HepG2 (cell line): ENCODE results near the gene CCN6. TPM values are rescaled to one million over a fixed set of nuclear protein-coding genes. Genes with fewer than 3 reads are reported as not detected.
A peak's percentile ranks its signal among the peaks of the same experiment; 100 is the strongest.

ENCODE experiments used
- ATAC-seq: fragments of 200-7000 bp; cut with Tn5 transposase; 3 replicates; pipeline ENCODE4 v1.9.1; 2020; ENCODE audit warnings: mild to moderate bottlenecking, moderate library complexity
- BruUV-seq: library from RNA; stranded (reverse); fragments of 400-500 nt; replicated peaks from 2 replicates; lab custom pipeline; 2021; lab: Mats Ljungman, UMichigan
- CTCF ChIA-PET: fragments of 300-600 bp; formaldehyde crosslinking; extraction: SDS; loops from one replicate; lab custom pipeline; 2021; ENCODE audit warnings: low total read pairs, inconsistent platforms, low intra/inter-chr PET ratio; lab: Yijun Ruan, JAX
- POLR2A ChIA-PET: fragments of 350-600 bp; sonication (Branson Sonifier 250); formaldehyde crosslinking; loops from one replicate; lab custom pipeline; 2020; ENCODE audit warnings: antibody characterized with exemption, inconsistent platforms; lab: Yijun Ruan, JAX
- DNase-seq: peaks from one replicate; pipeline ENCODE4 v3.0.0-alpha.2; 2015; ENCODE audit warnings: low spot score
- FAIRE-seq: peaks from 3 replicates; lab custom pipeline; 2011; peaks lifted over from hg19 to GRCh38; lab: Jason Lieb, UNC
- H2AFZ ChIP-seq: one replicate; pipeline ENCODE4 v1.6.1; 2011; ENCODE audit warnings: low read length, inconsistent platforms
- H3K27ac ChIP-seq: fragments of 300-600 bp; 3 replicates; pipeline ENCODE4 v1.8.0; 2011; ENCODE audit warnings: mixed run types, mild to moderate bottlenecking, mixed read lengths, low read length, inconsistent platforms; ENCODE audit not compliant: insufficient read depth; ENCODE audit errors: extremely low read length
- H3K27me3 ChIP-seq, 2 experiments: fragments of 200-600 bp in 1 of 2; 2 replicates in 1 of 2; 3 replicates in 1 of 2; pipeline versions ENCODE4 v1.6.0 to v1.8.0; 2011; ENCODE audit warnings: low read length in 2 of 2, mild to moderate bottlenecking in 2 of 2, moderate library complexity in 2 of 2, inconsistent platforms in 1 of 2; ENCODE audit not compliant: insufficient read depth in 2 of 2, control insufficient read depth in 1 of 2
- H3K36me3 ChIP-seq, 2 experiments: fragments of 200-600 bp in 1 of 2; replicated peaks in 1 of 2; 2 replicates in 1 of 2; 3 replicates in 1 of 2; pipeline versions ENCODE4 v1.5.1 to v1.8.0; 2011; ENCODE audit warnings: low read length in 2 of 2, inconsistent platforms in 1 of 2; ENCODE audit not compliant: insufficient read depth in 2 of 2, control insufficient read depth in 1 of 2
- H3K4me1 ChIP-seq: 2 replicates; pipeline ENCODE4 v1.5.1; 2012; ENCODE audit warnings: low read length, inconsistent platforms; ENCODE audit not compliant: insufficient read depth
- H3K4me2 ChIP-seq: 2 replicates; pipeline ENCODE4 v1.6.0; 2011; ENCODE audit warnings: low read depth, low read length, inconsistent platforms
- H3K4me3 ChIP-seq, 3 experiments: fragments of 200-600 bp in 1 of 3; sonication (generic), shearing (Covaris generic) in 1 of 3; replicated peaks in 1 of 3; 2 replicates each; pipeline ENCODE4 v1.5.1; 2011 to 2016; ENCODE audit warnings: low read length in 3 of 3, inconsistent platforms in 2 of 3, low read depth in 2 of 3, mild to moderate bottlenecking in 2 of 3, control low read depth in 1 of 3, mixed read lengths in 1 of 3; ENCODE audit not compliant: insufficient read depth in 1 of 3
- H3K79me2 ChIP-seq: one replicate; pipeline ENCODE4 v1.6.1; 2011; ENCODE audit warnings: low read length, inconsistent platforms; ENCODE audit not compliant: insufficient read depth
- H3K9ac ChIP-seq: 2 replicates; pipeline ENCODE4 v1.6.0; 2011; ENCODE audit warnings: mild to moderate bottlenecking, low read depth, low read length, inconsistent platforms; ENCODE audit not compliant: insufficient read depth
- H3K9me3 ChIP-seq: 2 replicates; pipeline ENCODE4 v1.5.1; 2012; ENCODE audit warnings: mild to moderate bottlenecking, low read length
- H4K20me1 ChIP-seq: 2 replicates; pipeline ENCODE4 v1.6.0; 2011; ENCODE audit warnings: inconsistent platforms, mild to moderate bottlenecking, low read length, moderate library complexity; ENCODE audit not compliant: insufficient read depth
- MBNL3 ChIP-seq: fragments of 250-450 bp; sonication (Bioruptor Pico); conservative IDR thresholded peaks from 2 replicates; pipeline ENCODE4 v1.8.0; 2022; ENCODE audit warnings: mild to moderate bottlenecking, inconsistent platforms
- NFE2L2 ChIP-seq: fragments of 150-350 bp; IDR thresholded peaks from 2 replicates; pipeline ENCODE4 v1.6.1; 2014; ENCODE audit warnings: low read length
- SMAD1 ChIP-seq: sonication (generic); formaldehyde crosslinking; IDR thresholded peaks from 2 replicates; pipeline ENCODE4 v1.4.0; 2020; ENCODE audit warnings: missing genetic modification reagents, low read depth, mild to moderate bottlenecking, borderline replicate concordance
- SNRNP70 ChIP-seq: fragments of 200-400 bp; formaldehyde crosslinking; IDR thresholded peaks from 2 replicates; pipeline ENCODE4 v1.6.1; 2017; ENCODE audit warnings: mild to moderate bottlenecking, low read depth, low read length, moderate library complexity
- ZBTB21 ChIP-seq: sonication (generic); formaldehyde crosslinking; IDR thresholded peaks from 2 replicates; pipeline ENCODE4 v1.4.0; 2020; ENCODE audit warnings: missing genetic modification reagents
- ZNF296 ChIP-seq: sonication (generic); formaldehyde crosslinking; conservative IDR thresholded peaks from 2 replicates; pipeline ENCODE4 v1.5.0; 2020; ENCODE audit warnings: mild to moderate bottlenecking, missing genetic modification reagents
- ZNF616 ChIP-seq: sonication (generic); formaldehyde crosslinking; IDR thresholded peaks from 2 replicates; pipeline ENCODE4 v1.5.0; 2020; ENCODE audit warnings: low read depth, mild to moderate bottlenecking, missing genetic modification reagents
- ZNF782 ChIP-seq: sonication (generic); formaldehyde crosslinking; IDR thresholded peaks from 2 replicates; pipeline ENCODE4 v1.4.0; 2020; ENCODE audit warnings: missing genetic modification reagents, mild to moderate bottlenecking, borderline replicate concordance
- ZNF83 ChIP-seq: sonication (generic); formaldehyde crosslinking; IDR thresholded peaks from 2 replicates; pipeline ENCODE4 v1.4.0; 2020; ENCODE audit warnings: missing genetic modification reagents, mild to moderate bottlenecking, borderline replicate concordance
- WGBS: methylation state at CpG from one replicate; pipeline ENCODE4 v1.1.6; 2017; ENCODE audit warnings: low lambda C conversion rate; 5-methylcytosine and 5-hydroxymethylcytosine counted together
- in situ Hi-C: cut with HindIII; loops from 2 replicates; pipeline ENCODE4 v1.10.0; 2017; ENCODE audit warnings: low pct_unique_long_range_greater_than_20kb; ENCODE audit not compliant: extremely low pct_ligation_motif_present
- intact Hi-C: fragments of 100-400 bp; cut with micrococcal nuclease; formaldehyde crosslinking; loops from one replicate; pipeline ENCODE4 v1.10.0; 2022; ENCODE audit not compliant: unreplicated experiment
- polyA plus RNA-seq, 8 experiments: library from polyadenylated mRNA; depleted of rRNA in 3 of 8; stranded (reverse) in 7 of 8; unstranded in 1 of 8; fragments of >200 nt; fragmentation: Illumina TruSeq in 4 of 8; extraction: Trizol in 4 of 8; gene quantifications; 2 replicates each; pipeline versions ENCODE4 v1.2.1 to v1.2.3, GENCODE V29; 2011 to 2016; ENCODE audit warnings: low read depth in 4 of 8, missing spikeins in 1 of 8, mixed read lengths in 1 of 8; ENCODE audit not compliant: insufficient read depth in 1 of 8
- total RNA-seq, 5 experiments: library from RNA; depleted of rRNA; stranded (reverse); fragments of >200 nt; fragmentation: Illumina TruSeq; extraction: Trizol; gene quantifications; 2 replicates each; pipeline ENCODE4 v1.2.3, GENCODE V29; 2016; ENCODE audit warnings: low read depth in 1 of 5
- TF ChIP-seq, protein P1 (sequence below): sonication (generic); formaldehyde crosslinking; IDR thresholded peaks from 2 replicates; pipeline ENCODE4 v1.4.0; 2020; ENCODE audit warnings: missing genetic modification reagents, low read depth, mild to moderate bottlenecking, borderline replicate concordance
- TF ChIP-seq, protein P2 (sequence below): IDR thresholded peaks from 2 replicates; pipeline ENCODE4 v1.6.1; 2016; ENCODE audit warnings: low read depth
- TF ChIP-seq, protein P3 (sequence below): sonication (generic); formaldehyde crosslinking; IDR thresholded peaks from 2 replicates; pipeline ENCODE4 v1.4.0; 2020; ENCODE audit warnings: mild to moderate bottlenecking, missing genetic modification reagents

CCN6 gene
- total and polyA plus RNA-seq, 2 of the 13 experiments (the other 11 are each of a cell fraction or from before 2014, with no cell fraction given) = not detected

DNA sequence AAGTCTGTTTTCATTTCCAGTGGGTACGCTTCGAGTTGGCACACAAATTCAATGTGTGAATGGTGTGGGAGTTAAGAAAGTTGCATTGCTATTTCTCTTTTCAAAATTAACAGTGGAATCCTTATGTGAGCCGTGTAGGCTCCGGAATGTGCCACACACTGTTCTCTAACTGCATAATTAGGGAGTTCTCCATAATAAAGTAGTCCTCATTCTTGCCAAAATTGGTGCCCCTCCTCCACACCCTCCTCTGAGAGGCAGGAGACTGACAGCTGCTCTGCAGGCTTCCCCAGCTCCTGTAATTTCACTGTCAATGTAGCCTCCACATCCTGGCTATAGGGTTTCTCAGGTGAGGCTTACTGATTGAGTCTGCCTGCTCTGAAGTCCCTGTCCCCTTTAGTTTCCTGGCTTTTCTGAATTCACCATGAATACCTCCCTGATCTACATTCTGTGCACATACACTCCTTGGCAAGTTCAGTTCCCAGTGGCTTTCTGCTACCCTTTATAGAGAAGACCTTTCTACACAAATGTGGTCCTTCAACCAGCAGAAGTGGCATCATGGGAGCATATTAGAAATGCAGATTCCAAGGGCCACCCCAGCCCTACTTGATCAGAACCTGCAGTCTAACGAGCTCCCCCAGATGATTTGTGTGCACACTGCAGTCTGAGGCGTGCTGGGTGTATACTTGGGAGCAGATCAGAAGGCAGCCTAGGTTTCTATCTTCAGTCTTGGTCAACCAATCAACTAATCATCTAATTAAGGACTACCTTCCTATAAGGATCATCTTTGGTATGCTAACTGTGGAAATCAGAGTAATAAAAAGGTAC lies 19.9 kb upstream of the CCN6 start:
- Histone ChIP-seq H3K27me3 (peaks cover 0 to 10% of the 10 kb centered on the region in 2 experiments; a peak in 3 of 5 replicates), H3K4me3 (no peak overlapping the region), H3K9me3 (no peaks in the 10 kb centered on the region), H3K9ac (no peak overlapping the region), H3K27ac (no peak overlapping the region), H3K4me1 (peaks cover 27% of the 10 kb centered on the region), H3K79me2 (no peaks in the 10 kb centered on the region), H4K20me1 (no peaks in the 10 kb centered on the region), H3K4me2 (no peak overlapping the region), H2AFZ (no peak overlapping the region), H3K36me3 (no peaks in the 10 kb centered on the region)
- BruUV-seq = no TSS peak
- ChIA-PET POLR2A (no interaction called here), CTCF (no interaction called here)
- ATAC-seq (peak; percentile 52), FAIRE-seq (no peak), DNase-seq (no peak)
- in situ Hi-C loops (no loop called here), intact Hi-C loops (no loop called here)
- WGBS = 18% methylated on average over 6 of the region's 6 CpGs
- TF ChIP-seq, protein P1, sequence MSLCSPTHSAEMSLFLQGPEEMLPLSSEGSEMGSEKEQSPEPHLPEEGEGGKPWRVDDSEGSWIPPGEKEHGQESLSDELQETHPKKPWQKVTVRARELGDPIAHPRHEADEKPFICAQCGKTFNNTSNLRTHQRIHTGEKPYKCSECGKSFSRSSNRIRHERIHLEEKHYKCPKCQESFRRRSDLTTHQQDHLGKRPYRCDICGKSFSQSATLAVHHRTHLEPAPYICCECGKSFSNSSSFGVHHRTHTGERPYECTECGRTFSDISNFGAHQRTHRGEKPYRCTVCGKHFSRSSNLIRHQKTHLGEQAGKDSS (CRISPR knock-in tag) = no peak
- TF ChIP-seq, protein P2, sequence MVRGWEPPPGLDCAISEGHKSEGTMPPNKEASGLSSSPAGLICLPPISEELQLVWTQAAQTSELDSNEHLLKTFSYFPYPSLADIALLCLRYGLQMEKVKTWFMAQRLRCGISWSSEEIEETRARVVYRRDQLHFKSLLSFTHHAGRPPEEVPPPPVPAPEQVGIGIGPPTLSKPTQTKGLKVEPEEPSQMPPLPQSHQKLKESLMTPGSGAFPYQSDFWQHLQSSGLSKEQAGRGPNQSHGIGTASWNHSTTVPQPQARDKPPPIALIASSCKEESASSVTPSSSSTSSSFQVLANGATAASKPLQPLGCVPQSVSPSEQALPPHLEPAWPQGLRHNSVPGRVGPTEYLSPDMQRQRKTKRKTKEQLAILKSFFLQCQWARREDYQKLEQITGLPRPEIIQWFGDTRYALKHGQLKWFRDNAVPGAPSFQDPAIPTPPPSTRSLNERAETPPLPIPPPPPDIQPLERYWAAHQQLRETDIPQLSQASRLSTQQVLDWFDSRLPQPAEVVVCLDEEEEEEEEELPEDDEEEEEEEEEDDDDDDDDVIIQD (CRISPR knock-in tag) = no peak
- TF ChIP-seq, protein P3, sequence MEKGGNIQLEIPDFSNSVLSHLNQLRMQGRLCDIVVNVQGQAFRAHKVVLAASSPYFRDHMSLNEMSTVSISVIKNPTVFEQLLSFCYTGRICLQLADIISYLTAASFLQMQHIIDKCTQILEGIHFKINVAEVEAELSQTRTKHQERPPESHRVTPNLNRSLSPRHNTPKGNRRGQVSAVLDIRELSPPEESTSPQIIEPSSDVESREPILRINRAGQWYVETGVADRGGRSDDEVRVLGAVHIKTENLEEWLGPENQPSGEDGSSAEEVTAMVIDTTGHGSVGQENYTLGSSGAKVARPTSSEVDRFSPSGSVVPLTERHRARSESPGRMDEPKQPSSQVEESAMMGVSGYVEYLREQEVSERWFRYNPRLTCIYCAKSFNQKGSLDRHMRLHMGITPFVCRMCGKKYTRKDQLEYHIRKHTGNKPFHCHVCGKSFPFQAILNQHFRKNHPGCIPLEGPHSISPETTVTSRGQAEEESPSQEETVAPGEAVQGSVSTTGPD = no peak
- TF ChIP-seq ZNF616 (CRISPR knock-in tag) (no peak), ZBTB21 (CRISPR knock-in tag) (no peak), MBNL3 (CRISPR knock-in tag) (no peak), SNRNP70 (no peak), ZNF782 (CRISPR knock-in tag) (no peak), NFE2L2 (no peak), ZNF296 (CRISPR knock-in tag) (no peak), ZNF83 (CRISPR knock-in tag) (no peak), SMAD1 (CRISPR knock-in tag) (no peak)
